Measurements from ENCODE around the gene USF3.

The USF3 gene

GRCh38 chr3:113678773-113679172 is 17.7 kb downstream of the USF3 start:
- Histone ChIP-seq H3K27ac (ENCODE audit: low read depth, low read length) (no peak overlapping the region), H3K27me3 (ENCODE audit: control insufficient read depth in 5 of 5, insufficient read depth in 4 of 5, low read length in 5 of 5) (no peaks in the 10 kb centered on the region), H3K9me3 (ENCODE audit: control insufficient read depth in 5 of 5, low read length in 5 of 5) (no peaks in the 10 kb centered on the region), H3K4me1 (ENCODE audit: control insufficient read depth in 5 of 5, insufficient read depth in 5 of 5, low read length in 5 of 5) (no peaks in the 10 kb centered on the region), H3K9ac (ENCODE audit: low read length in 5 of 5) (no peak overlapping the region), H3K4me3 (ENCODE audit: low read depth in 1 of 5, low read length in 5 of 5) (no peak overlapping the region), H3K36me3 (ENCODE audit: control insufficient read depth in 5 of 5, insufficient read depth in 5 of 5, low read length in 5 of 5) (peaks cover 13 to 22% (median 20%) of the 10 kb centered on the region in 5 donors)

- no peaks in the 10 kb centered on the region for H3K4me1 ChIP-seq (ENCODE audit: control insufficient read depth in 5 of 5, insufficient read depth in 5 of 5, low read length in 5 of 5)
- peaks cover 16 to 30% (median 25%) of the 10 kb centered on the region in 5 donors for H3K36me3 ChIP-seq (ENCODE audit: control insufficient read depth in 5 of 5, insufficient read depth in 5 of 5, low read length in 5 of 5)
- no peaks in the 10 kb centered on the region for H3K27me3 ChIP-seq (ENCODE audit: control insufficient read depth in 5 of 5, insufficient read depth in 4 of 5, low read length in 5 of 5)
- H3K4me3 ChIP-seq (ENCODE audit: low read depth in 1 of 5, low read length in 5 of 5) = no peak overlapping the region
- no peaks in the 10 kb centered on the region for H3K9me3 ChIP-seq (ENCODE audit: control insufficient read depth in 5 of 5, low read length in 5 of 5)
- no peak overlapping the region for H3K9ac ChIP-seq (ENCODE audit: low read length in 5 of 5)
- no peak overlapping the region for H3K27ac ChIP-seq (ENCODE audit: low read depth, low read length)
Observed at GRCh38 chr3:113677737-113678136, 18.7 kb downstream of the USF3 start.

GRCh38 chr3:113676261-113676660 is 20.2 kb downstream of the USF3 start:
- no peak overlapping the region for H3K9ac ChIP-seq (ENCODE audit: low read length in 5 of 5)
- no peaks in the 10 kb centered on the region for H3K27me3 ChIP-seq (ENCODE audit: control insufficient read depth in 5 of 5, insufficient read depth in 4 of 5, low read length in 5 of 5)
- no peaks in the 10 kb centered on the region for H3K9me3 ChIP-seq (ENCODE audit: control insufficient read depth in 5 of 5, low read length in 5 of 5)
- H3K27ac ChIP-seq (ENCODE audit: low read depth, low read length) = no peak overlapping the region
- no peaks in the 10 kb centered on the region for H3K4me1 ChIP-seq (ENCODE audit: control insufficient read depth in 5 of 5, insufficient read depth in 5 of 5, low read length in 5 of 5)
- peaks cover 16 to 32% (median 28%) of the 10 kb centered on the region in 5 donors for H3K36me3 ChIP-seq (ENCODE audit: control insufficient read depth in 5 of 5, insufficient read depth in 5 of 5, low read length in 5 of 5)
- no peak overlapping the region for H3K4me3 ChIP-seq (ENCODE audit: low read depth in 1 of 5, low read length in 5 of 5)

GRCh38 chr3:113673593-113673992 is 22.8 kb downstream of the USF3 start:
- Histone ChIP-seq H3K36me3 (ENCODE audit: control insufficient read depth in 5 of 5, insufficient read depth in 5 of 5, low read length in 5 of 5) (peaks cover 16 to 36% (median 32%) of the 10 kb centered on the region in 5 donors), H3K9ac (ENCODE audit: low read length in 5 of 5) (no peak overlapping the region), H3K27me3 (ENCODE audit: control insufficient read depth in 5 of 5, insufficient read depth in 4 of 5, low read length in 5 of 5) (no peaks in the 10 kb centered on the region), H3K9me3 (ENCODE audit: control insufficient read depth in 5 of 5, low read length in 5 of 5) (no peaks in the 10 kb centered on the region), H3K4me3 (ENCODE audit: low read depth in 1 of 5, low read length in 5 of 5) (no peak overlapping the region), H3K27ac (ENCODE audit: low read depth, low read length) (no peak overlapping the region), H3K4me1 (ENCODE audit: control insufficient read depth in 5 of 5, insufficient read depth in 5 of 5, low read length in 5 of 5) (no peaks in the 10 kb centered on the region)

- no peaks in the 10 kb centered on the region for H3K9me3 ChIP-seq (ENCODE audit: control insufficient read depth in 5 of 5, low read length in 5 of 5)
- no peaks in the 10 kb centered on the region for H3K27me3 ChIP-seq (ENCODE audit: control insufficient read depth in 5 of 5, insufficient read depth in 4 of 5, low read length in 5 of 5)
- peak overlapping the region in 1 of 5 donors; percentile 2 for H3K9ac ChIP-seq (ENCODE audit: low read length in 5 of 5)
- H3K4me1 ChIP-seq (ENCODE audit: control insufficient read depth in 5 of 5, insufficient read depth in 5 of 5, low read length in 5 of 5) = peaks cover 0 to 7% (median 4%) of the 10 kb centered on the region in 5 donors
- no peak overlapping the region for H3K4me3 ChIP-seq (ENCODE audit: low read depth in 1 of 5, low read length in 5 of 5)
- H3K27ac ChIP-seq (ENCODE audit: low read depth, low read length) = no peak overlapping the region
- H3K36me3 ChIP-seq (ENCODE audit: control insufficient read depth in 5 of 5, insufficient read depth in 5 of 5, low read length in 5 of 5) = peaks cover 9 to 26% (median 16%) of the 10 kb centered on the region in 5 donors
Observed at GRCh38 chr3:113668015-113668414, 28.4 kb downstream of the USF3 start.

GRCh38 chr3:113664523-113665094 is 31.8 kb downstream of the USF3 start:
- H3K9ac ChIP-seq (ENCODE audit: low read length in 5 of 5) = no peak overlapping the region
- no peak overlapping the region for H3K27ac ChIP-seq (ENCODE audit: low read depth, low read length)
- no peaks in the 10 kb centered on the region for H3K9me3 ChIP-seq (ENCODE audit: control insufficient read depth in 5 of 5, low read length in 5 of 5)
- H3K36me3 ChIP-seq (ENCODE audit: control insufficient read depth in 5 of 5, insufficient read depth in 5 of 5, low read length in 5 of 5) = peaks cover 30 to 52% (median 35%) of the 10 kb centered on the region in 5 donors
- H3K27me3 ChIP-seq (ENCODE audit: control insufficient read depth in 5 of 5, insufficient read depth in 4 of 5, low read length in 5 of 5) = no peaks in the 10 kb centered on the region
- H3K4me1 ChIP-seq (ENCODE audit: control insufficient read depth in 5 of 5, insufficient read depth in 5 of 5, low read length in 5 of 5) = peaks cover 0 to 7% (median 4%) of the 10 kb centered on the region in 5 donors
- no peak overlapping the region for H3K4me3 ChIP-seq (ENCODE audit: low read depth in 1 of 5, low read length in 5 of 5)

- no peak overlapping the region for H3K27ac ChIP-seq (ENCODE audit: low read depth, low read length)
- no peak overlapping the region for H3K4me3 ChIP-seq (ENCODE audit: low read depth in 1 of 5, low read length in 5 of 5)
- H3K4me1 ChIP-seq (ENCODE audit: control insufficient read depth in 5 of 5, insufficient read depth in 5 of 5, low read length in 5 of 5) = peaks cover 0 to 7% (median 4%) of the 10 kb centered on the region in 5 donors
- H3K9me3 ChIP-seq (ENCODE audit: control insufficient read depth in 5 of 5, low read length in 5 of 5) = no peaks in the 10 kb centered on the region
- peaks cover 38 to 60% (median 44%) of the 10 kb centered on the region in 5 donors for H3K36me3 ChIP-seq (ENCODE audit: control insufficient read depth in 5 of 5, insufficient read depth in 5 of 5, low read length in 5 of 5)
- H3K9ac ChIP-seq (ENCODE audit: low read length in 5 of 5) = no peak overlapping the region
- H3K27me3 ChIP-seq (ENCODE audit: control insufficient read depth in 5 of 5, insufficient read depth in 4 of 5, low read length in 5 of 5) = no peaks in the 10 kb centered on the region
Observed at GRCh38 chr3:113663761-113664160, 32.7 kb downstream of the USF3 start.

- H3K9ac ChIP-seq (ENCODE audit: low read length in 5 of 5) = no peak overlapping the region
Observed at GRCh38 chr3:113663324-113663750, 33.1 kb downstream of the USF3 start.

GRCh38 chr3:113662824-113663223 is 33.6 kb downstream of the USF3 start:
- Histone ChIP-seq H3K9ac (ENCODE audit: low read length in 5 of 5) (no peak overlapping the region), H3K36me3 (ENCODE audit: control insufficient read depth in 5 of 5, insufficient read depth in 5 of 5, low read length in 5 of 5) (peaks cover 44 to 69% (median 49%) of the 10 kb centered on the region in 5 donors), H3K9me3 (ENCODE audit: control insufficient read depth in 5 of 5, low read length in 5 of 5) (no peaks in the 10 kb centered on the region), H3K27me3 (ENCODE audit: control insufficient read depth in 5 of 5, insufficient read depth in 4 of 5, low read length in 5 of 5) (no peaks in the 10 kb centered on the region), H3K4me1 (ENCODE audit: control insufficient read depth in 5 of 5, insufficient read depth in 5 of 5, low read length in 5 of 5) (peaks cover 0 to 2% (median under 1%) of the 10 kb centered on the region in 5 donors), H3K27ac (ENCODE audit: low read depth, low read length) (no peak overlapping the region), H3K4me3 (ENCODE audit: low read depth in 1 of 5, low read length in 5 of 5) (no peak overlapping the region)

More at GRCh38 chr3:113663324-113663750, 33.1 kb downstream of the USF3 start:
- Histone ChIP-seq H3K36me3 (ENCODE audit: control insufficient read depth in 5 of 5, insufficient read depth in 5 of 5, low read length in 5 of 5) (peaks cover 40 to 64% (median 45%) of the 10 kb centered on the region in 5 donors), H3K4me3 (ENCODE audit: low read depth in 1 of 5, low read length in 5 of 5) (no peak overlapping the region), H3K27ac (ENCODE audit: low read depth, low read length) (no peak overlapping the region), H3K4me1 (ENCODE audit: control insufficient read depth in 5 of 5, insufficient read depth in 5 of 5, low read length in 5 of 5) (peaks cover 0 to 6% (median 4%) of the 10 kb centered on the region in 5 donors), H3K27me3 (ENCODE audit: control insufficient read depth in 5 of 5, insufficient read depth in 4 of 5, low read length in 5 of 5) (no peaks in the 10 kb centered on the region), H3K9me3 (ENCODE audit: control insufficient read depth in 5 of 5, low read length in 5 of 5) (no peaks in the 10 kb centered on the region)

- Histone ChIP-seq H3K4me3 (ENCODE audit: low read depth in 1 of 5, low read length in 5 of 5) (no peak overlapping the region), H3K27me3 (ENCODE audit: control insufficient read depth in 5 of 5, insufficient read depth in 4 of 5, low read length in 5 of 5) (no peaks in the 10 kb centered on the region), H3K36me3 (ENCODE audit: control insufficient read depth in 5 of 5, insufficient read depth in 5 of 5, low read length in 5 of 5) (peaks cover 48 to 71% (median 52%) of the 10 kb centered on the region in 5 donors), H3K27ac (ENCODE audit: low read depth, low read length) (no peak overlapping the region), H3K9ac (ENCODE audit: low read length in 5 of 5) (no peak overlapping the region), H3K4me1 (ENCODE audit: control insufficient read depth in 5 of 5, insufficient read depth in 5 of 5, low read length in 5 of 5) (no peaks in the 10 kb centered on the region), H3K9me3 (ENCODE audit: control insufficient read depth in 5 of 5, low read length in 5 of 5) (no peaks in the 10 kb centered on the region)
Observed at GRCh38 chr3:113660896-113661295, 35.5 kb downstream of the USF3 start.

Measured in subcutaneous abdominal adipose tissue (tissue), 5 donors.